ENCODE data around the gene HIGD2A. TPM values are rescaled to one million over a fixed set of nuclear protein-coding genes. Genes with fewer than 3 reads are reported as not detected.

HIGD2A gene
- total RNA-seq, 3 donors from 2014 or later = 186 to 257 (median 198) TPM

GRCh38 chr5:176410486-176411180 lies 22.1 kb downstream of the HIGD2A start:
- TF ChIP-seq, protein P1, sequence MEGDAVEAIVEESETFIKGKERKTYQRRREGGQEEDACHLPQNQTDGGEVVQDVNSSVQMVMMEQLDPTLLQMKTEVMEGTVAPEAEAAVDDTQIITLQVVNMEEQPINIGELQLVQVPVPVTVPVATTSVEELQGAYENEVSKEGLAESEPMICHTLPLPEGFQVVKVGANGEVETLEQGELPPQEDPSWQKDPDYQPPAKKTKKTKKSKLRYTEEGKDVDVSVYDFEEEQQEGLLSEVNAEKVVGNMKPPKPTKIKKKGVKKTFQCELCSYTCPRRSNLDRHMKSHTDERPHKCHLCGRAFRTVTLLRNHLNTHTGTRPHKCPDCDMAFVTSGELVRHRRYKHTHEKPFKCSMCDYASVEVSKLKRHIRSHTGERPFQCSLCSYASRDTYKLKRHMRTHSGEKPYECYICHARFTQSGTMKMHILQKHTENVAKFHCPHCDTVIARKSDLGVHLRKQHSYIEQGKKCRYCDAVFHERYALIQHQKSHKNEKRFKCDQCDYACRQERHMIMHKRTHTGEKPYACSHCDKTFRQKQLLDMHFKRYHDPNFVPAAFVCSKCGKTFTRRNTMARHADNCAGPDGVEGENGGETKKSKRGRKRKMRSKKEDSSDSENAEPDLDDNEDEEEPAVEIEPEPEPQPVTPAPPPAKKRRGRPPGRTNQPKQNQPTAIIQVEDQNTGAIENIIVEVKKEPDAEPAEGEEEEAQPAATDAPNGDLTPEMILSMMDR (IDR thresholded peaks at IDR 0.05) = no peak
- peak; percentile 18 for ATAC-seq
- Histone ChIP-seq H3K36me3 (ENCODE audit: low read depth) (no peaks in the 10 kb centered on the region), H3K4me1 (ENCODE audit: low read depth) (peaks cover 45% of the 10 kb centered on the region), H3K9me3 (no peaks in the 10 kb centered on the region), H3K4me3 (no peak overlapping the region)
- DNase-seq = no peak
- intact Hi-C loops (cut with DNase I, micrococcal nuclease) = loop anchor here in 1 of 2 donors (10.0 kb wide), 1 partner anchor 134 kb away; the partner anchor contains the start of gene CDHR2

DNA sequence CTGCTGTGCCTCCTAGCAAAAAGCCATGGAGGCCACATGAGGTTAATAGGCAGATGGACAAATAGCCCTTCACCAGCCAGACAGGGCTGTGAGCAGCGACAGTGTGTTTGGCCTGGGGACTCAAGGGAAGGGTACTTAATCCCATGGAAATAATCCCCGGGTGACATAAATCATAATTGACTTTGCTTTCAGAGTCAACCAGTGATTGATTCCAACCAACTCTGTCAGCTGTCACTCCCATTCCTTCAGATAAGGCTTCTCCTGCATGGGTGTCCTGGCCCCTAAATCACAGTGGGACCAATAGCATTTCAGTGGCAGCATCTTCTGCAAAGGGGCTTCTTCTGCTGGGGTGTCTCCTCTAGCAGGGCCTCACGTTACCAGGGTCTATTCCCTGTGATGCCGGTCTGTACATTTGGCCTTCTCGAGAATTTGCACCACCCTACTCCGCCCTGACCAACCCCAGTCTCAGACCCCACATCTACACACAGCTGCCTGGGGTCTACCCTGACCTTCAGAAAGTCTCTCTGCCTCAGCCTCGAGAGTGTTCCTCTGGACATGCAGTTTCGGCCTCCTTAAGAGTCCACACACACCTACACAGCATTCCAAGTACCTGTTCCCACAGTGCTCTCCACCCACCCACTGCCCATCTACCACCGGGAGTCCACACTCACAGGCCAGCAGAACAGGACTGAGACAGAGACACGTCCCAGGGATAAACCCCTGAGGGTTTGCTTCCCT lies 24.1 kb downstream of the HIGD2A start:
- H3K9me3 ChIP-seq = no peaks in the 10 kb centered on the region
- H3K4me1 ChIP-seq (ENCODE audit: low read depth) = peaks cover 40% of the 10 kb centered on the region
- TF ChIP-seq, protein P1 (IDR thresholded peaks at IDR 0.05) = no peak
- no peak for ATAC-seq
- H3K36me3 ChIP-seq (ENCODE audit: low read depth) = no peaks in the 10 kb centered on the region
- intact Hi-C loops (cut with DNase I, micrococcal nuclease) = loop anchor here in 1 of 2 donors (10.0 kb wide), 1 partner anchor 132 kb away; the partner anchor contains the start of gene CDHR2
- DNase-seq = peak in 1 of 3 donors; percentile 19
- H3K4me3 ChIP-seq = no peak overlapping the region

GRCh38 chr5:176413255-176413565 lies 24.7 kb downstream of the HIGD2A start:
- H3K4me3 ChIP-seq = no peak overlapping the region
- DNase-seq (no peak), ATAC-seq (no peak)
- no peaks in the 10 kb centered on the region for H3K36me3 ChIP-seq (ENCODE audit: low read depth)
- H3K4me1 ChIP-seq (ENCODE audit: low read depth) = peaks cover 40% of the 10 kb centered on the region
- intact Hi-C loops (cut with DNase I, micrococcal nuclease) = loop anchor here in 1 of 2 donors (10.0 kb wide), 1 partner anchor 132 kb away; the partner anchor contains the start of gene CDHR2
- TF ChIP-seq, protein P1 (IDR thresholded peaks at IDR 0.05) = no peak
- H3K9me3 ChIP-seq = no peaks in the 10 kb centered on the region

- H3K4me3 ChIP-seq = no peak overlapping the region
- no peaks in the 10 kb centered on the region for H3K9me3 ChIP-seq
- H3K36me3 ChIP-seq (ENCODE audit: low read depth) = no peaks in the 10 kb centered on the region
- H3K4me1 ChIP-seq (ENCODE audit: low read depth) = peaks cover 40% of the 10 kb centered on the region
- DNase-seq = no peak
- no peak for ATAC-seq
- TF ChIP-seq, protein P1 (IDR thresholded peaks at IDR 0.05) = no peak
- intact Hi-C loops (cut with DNase I, micrococcal nuclease) = loop anchor here in 1 of 2 donors (10.0 kb wide), 1 partner anchor 131 kb away; the partner anchor contains the start of gene CDHR2
These were observed 25.2 kb downstream of the HIGD2A start for GRCh38 chr5:176413709-176414191.

GRCh38 chr5:176414704-176415103 lies 26.2 kb downstream of the HIGD2A start:
- Histone ChIP-seq H3K36me3 (ENCODE audit: low read depth) (no peaks in the 10 kb centered on the region), H3K4me1 (ENCODE audit: low read depth) (peaks cover 40% of the 10 kb centered on the region), H3K9me3 (no peaks in the 10 kb centered on the region), H3K4me3 (no peak overlapping the region)
- ATAC-seq (no peak), DNase-seq (no peak)
- TF ChIP-seq, protein P1 (IDR thresholded peaks at IDR 0.05) = no peak
- intact Hi-C loops (cut with DNase I, micrococcal nuclease) = loop anchor here in 1 of 2 donors (10.0 kb wide), 1 partner anchor 130 kb away; the partner anchor contains the start of gene CDHR2

Data from mucosa of descending colon (tissue), 3 donors.